KG1 (cell line): ENCODE data around the gene GPR171.

Source experiments
- DNase-seq: peaks from one replicate; lab custom pipeline; 2025; lab: John Stamatoyannopoulos, UW

GPR171 gene

GRCh38 chr3:151213881-151214280 lies 10.9 kb upstream of the GPR171 start:
- no peak for DNase-seq

DNA sequence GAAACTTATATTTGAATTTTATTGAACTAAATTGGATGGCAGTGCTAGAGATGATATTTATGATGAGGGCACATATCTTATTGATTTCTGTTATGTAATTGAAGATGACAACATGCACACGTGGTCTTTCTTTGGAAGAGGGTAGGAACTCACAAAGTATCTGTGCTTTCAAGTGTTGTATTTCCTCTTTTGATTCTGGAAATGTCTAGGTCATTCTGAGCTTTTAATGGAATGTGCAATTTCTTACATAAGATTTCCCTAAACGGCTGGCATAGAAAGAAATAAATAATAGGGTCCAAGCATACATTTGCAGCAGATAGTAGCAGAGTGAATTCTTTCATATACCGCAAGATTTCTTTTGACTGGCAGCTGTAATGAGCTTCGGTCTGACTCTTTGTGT lies 10.1 kb upstream of the GPR171 start:
- no peak for DNase-seq

- DNase-seq = peak; percentile 28
Measured at GRCh38 chr3:151210676-151211381, 7.8 kb upstream of the GPR171 start.

GRCh38 chr3:151209654-151210053 lies 6.6 kb upstream of the GPR171 start:
- no peak for DNase-seq

DNA sequence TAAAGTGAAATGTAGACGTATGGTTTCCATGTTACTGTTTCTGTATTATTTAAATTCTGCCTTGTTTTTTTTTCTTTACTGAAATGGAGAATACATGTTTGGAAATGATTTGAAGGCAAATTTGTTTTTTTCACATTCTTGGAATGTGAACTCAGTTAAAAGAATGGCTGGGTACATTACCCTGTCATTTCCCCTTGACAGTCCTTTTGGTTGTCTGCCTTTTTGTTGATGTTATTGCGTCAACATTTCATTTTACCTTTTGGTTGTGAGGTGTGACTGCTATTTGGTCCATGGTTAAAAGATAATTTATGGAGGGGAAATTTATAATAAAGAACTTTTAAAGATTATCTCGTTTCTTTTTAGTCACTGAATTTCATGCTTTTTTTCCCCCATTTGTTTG lies 3.2 kb upstream of the GPR171 start:
- DNase-seq = no peak

GRCh38 chr3:151205482-151205881 lies 2.5 kb upstream of the GPR171 start:
- DNase-seq = no peak

GRCh38 chr3:151204530-151205402 lies 1.8 kb upstream of the GPR171 start:
- DNase-seq = no peak

- DNase-seq = no peak
Measured at GRCh38 chr3:151201051-151201730, 1.8 kb downstream of the GPR171 start.

DNA sequence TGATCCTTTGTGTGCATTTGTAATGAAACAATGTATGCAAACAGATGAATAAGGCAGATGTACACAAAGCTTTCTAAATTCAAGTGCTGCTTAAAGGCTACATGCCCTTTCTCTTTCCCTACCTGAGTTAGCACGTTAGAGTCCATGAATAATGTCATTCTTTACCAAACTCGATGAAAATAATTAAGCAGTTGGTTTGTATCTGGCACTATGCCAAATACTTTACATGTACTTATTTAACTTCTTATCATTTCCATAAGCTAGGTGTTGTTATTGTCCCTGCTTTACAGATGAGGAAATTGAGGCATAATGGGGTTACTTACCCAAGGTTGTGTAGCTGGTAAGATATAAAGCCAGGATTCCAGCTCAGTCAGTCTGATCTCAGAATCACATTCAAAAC lies 2.4 kb downstream of the GPR171 start:
- DNase-seq = no peak

- DNase-seq = no peak
Measured at GRCh38 chr3:151199554-151200438, 3.2 kb downstream of the GPR171 start.

DNA sequence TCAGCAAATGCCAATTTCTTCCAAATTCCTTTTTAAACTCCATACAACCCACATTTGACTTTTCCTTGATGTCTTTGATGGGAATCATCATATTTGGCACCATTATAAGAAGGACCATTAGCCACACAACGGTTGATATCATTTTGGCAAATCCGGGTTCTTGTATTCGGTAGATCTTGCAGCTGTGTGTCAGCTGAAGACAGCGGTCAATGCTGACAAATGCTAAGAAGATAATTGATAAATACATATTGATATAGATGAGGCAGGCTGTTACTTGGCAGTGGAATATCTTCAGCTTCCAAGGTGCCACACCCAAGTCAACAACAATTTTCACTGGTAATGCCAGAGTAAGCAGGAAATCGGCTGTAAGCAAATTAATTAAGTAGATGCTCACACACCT lies 4.2 kb downstream of the GPR171 start:
- DNase-seq = no peak

DNA sequence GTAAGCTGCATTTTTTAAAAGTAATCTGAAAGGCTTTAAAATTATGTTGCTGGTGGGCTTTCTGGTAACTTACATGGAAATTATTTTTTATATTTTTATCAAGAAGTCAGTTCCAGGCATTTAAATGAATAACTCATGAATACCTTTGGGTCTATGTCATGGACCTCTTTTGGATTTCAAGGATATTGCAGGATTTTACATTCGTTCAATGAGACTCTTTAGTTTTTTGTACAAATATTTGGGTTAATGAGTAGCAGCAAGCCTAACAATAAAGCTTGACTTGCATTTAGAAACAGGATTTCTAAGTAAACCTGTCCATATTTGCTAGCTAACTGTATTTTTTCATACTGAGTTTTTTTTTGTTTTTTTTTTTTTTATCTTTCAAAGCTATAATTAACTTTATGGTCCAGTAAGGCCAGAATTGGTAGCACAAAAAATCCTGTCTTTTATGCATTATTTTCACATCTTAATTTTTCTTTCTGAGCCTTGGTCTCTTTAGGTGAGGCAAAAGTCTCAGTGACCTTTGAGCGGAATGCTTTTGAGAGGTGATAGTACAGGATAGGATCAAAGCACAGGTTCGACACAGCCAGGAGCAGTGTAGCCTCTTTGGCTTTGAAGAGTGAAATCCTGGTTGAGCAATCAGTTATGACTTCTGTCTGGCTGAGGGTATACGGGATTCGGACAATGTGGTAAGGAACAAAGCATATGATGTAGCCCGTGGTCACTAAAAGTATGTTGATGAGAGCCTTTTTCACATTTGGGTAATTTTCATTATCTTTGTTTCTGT lies 4.8 kb downstream of the GPR171 start:
- DNase-seq = no peak

GRCh38 chr3:151197228-151197627 lies 5.8 kb downstream of the GPR171 start:
- no peak for DNase-seq

DNA sequence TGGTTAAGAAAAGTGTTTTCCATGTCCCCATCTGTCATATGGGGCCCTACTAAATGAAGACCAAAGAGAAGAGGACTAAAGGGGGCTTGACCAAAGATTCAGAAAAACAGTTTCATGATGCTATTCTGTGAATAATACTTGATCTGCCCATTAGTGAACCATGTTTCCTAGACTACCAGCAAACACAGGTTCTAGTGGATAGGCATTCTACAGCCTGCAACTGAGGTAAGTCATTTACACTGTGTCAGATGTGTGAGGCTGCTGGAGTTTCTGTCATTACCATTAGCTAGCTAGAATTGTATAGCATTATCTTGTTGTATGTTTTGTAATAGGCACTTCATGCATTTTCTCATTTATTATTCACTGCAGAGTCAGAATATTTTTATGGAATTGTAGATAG lies 6.6 kb downstream of the GPR171 start:
- no peak for DNase-seq

DNA sequence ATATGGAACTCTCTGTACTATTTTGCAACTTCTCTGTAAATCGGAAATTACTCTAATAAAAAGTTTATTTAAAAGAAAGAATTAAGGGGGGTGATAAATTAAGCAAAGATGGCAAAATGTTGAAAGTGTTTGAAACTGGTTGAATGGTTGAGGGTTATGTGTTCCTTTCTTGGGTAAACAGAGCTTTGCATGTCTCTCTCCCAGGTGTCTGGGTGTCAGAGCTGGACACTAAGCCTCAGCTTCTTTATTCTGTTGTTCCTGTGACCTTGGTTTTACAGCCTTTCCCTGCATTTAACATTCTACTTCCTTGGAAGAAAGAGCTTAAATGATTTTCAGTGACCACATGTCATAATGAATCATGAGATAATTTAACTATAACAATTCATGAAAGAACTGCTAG lies 7.2 kb downstream of the GPR171 start:
- no peak for DNase-seq

DNA sequence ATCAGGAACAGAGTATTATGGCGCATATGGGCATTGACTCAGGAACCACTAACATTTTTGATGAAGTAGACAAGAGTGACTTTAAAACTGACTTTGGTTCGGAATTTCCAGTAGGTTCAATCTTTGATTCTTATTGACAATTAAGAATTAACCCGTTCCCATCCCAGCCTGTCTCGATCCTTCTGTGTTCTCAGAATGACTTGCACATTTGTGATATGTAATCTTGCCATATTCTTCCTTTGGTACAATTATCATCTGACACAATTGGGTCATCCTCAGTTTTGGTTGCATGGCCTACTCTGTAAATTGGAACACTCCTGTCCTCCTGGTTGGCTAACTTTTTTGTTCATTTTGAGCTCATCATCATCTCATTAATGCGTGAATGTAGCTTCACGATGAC lies 10.5 kb downstream of the GPR171 start:
- no peak for DNase-seq

- no peak for DNase-seq
Measured at GRCh38 chr3:151191095-151191494, 11.9 kb downstream of the GPR171 start.

GRCh38 chr3:151183265-151183671 lies 19.7 kb downstream of the GPR171 start:
- DNase-seq = no peak

DNA sequence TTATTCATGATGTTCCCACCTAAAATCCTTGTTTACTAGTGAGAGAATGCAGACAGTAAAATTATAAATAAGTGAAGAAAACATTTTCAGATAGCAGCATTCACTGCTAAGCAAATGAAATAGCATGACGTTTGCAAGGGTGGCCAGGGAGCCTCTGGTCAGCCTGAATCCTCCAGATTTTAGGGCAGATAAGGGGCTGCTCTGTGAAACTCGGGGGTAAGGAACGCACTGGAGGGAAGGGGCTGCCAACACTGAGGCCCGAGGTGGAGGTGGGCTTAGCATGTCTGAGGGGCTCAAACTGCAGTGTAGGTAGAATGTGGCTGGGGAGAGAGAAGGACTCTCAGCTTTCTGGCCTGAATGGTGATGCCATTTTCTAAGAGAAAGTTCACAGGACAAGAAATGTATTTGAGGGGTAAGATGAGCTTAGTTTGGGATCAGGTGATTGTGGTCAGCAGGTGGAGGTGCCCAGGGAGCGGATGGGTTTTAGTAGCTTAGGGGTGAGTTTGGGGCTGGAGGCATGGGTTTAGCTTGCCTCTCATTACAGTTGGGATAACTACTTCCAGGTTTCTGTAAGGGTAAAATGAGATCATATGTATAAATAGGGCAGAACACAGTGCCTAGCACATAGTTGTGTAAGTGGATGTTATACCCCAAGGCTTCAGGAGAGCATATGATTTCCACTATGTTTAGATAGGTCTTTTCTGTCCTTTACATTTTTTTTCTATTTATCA lies 20.5 kb downstream of the GPR171 start:
- no peak for DNase-seq

DNA sequence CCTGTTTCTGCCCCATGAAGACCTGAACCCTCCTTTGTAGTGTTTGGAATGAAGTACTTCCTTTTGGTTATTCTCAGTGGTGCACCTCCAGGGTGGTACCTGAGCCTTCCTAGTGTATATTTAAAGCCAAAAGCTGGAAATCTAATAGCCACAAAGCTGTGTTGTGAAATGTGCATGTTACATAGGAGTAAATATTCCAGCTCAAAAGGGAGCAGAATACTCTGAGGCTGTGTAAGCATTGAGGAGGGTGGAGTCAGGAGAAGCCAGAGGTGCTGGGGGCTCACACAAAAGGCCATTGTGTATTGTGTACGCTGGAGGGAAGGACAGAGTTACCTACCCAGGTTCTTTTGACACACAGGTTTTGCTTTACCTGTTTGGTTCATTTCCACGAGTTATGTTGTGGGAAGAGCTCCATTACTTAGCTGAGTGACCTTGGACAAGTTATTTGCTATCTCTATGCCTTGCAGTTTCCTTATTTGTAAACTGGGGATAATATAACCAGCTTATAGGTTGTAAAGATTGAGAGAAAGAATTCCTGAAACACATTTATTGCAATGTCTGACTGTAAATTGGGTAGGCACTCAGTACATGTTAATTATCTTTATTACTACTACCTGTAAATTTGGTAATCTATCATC lies 24.7 kb downstream of the GPR171 start:
- DNase-seq = no peak
